ENCODE data around the gene BMP7.

Gene BMP7

DNA sequence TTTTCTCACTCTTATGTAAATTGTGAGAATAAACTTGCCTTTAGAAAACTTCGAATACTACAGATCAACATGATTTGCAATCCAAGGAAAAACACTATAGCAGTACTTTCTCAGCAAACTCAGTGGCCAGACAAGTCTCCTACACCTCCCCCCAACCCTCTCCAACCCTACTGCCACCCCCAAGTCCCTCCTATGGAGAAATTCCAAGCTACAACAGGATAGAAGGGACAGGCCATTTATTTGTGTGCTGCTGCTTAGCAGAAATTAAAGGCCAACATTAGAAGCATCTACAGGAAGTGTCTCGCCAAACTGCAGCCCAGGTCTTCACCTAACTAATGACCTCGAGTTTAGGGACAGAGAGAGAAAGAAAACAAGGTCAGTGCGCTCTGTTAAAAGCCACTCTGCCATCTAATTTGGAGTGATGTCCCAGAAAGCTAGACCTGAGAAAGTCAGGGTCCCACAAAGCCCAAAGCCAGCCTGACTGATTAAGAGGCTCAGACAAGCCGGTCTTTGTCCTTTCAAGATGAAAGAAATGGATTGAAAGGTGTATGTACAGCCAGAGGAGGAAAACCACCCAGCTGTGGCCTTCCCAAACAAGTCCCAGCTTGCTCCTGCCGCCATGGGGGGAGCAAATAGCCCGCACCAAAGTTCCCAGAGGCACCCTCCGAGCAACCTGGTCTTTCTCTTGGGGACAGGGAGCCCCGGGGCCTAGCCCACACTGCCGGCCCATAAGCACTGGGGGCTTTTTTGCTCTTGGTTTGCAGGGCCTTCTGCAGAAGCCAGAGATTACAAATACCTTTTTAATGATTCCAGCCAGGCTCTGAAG lies 3.4 kb downstream of the BMP7 start:
- Mint-ChIP-seq H3K36me3 (ENCODE audit: low read depth) (no peaks in the 10 kb centered on the region), H3K9me3 (no peaks in the 10 kb centered on the region), H3K4me3 (peak overlapping the region; percentile 85 to 93 (median 86)), H3K27ac (peak overlapping the region; percentile 77 to 93 (median 86)), H3K27me3 (ENCODE audit: low read depth) (peaks cover 82% of the 10 kb centered on the region), H3K4me1 (peaks cover 75% of the 10 kb centered on the region)
- TF ChIP-seq, protein P1, sequence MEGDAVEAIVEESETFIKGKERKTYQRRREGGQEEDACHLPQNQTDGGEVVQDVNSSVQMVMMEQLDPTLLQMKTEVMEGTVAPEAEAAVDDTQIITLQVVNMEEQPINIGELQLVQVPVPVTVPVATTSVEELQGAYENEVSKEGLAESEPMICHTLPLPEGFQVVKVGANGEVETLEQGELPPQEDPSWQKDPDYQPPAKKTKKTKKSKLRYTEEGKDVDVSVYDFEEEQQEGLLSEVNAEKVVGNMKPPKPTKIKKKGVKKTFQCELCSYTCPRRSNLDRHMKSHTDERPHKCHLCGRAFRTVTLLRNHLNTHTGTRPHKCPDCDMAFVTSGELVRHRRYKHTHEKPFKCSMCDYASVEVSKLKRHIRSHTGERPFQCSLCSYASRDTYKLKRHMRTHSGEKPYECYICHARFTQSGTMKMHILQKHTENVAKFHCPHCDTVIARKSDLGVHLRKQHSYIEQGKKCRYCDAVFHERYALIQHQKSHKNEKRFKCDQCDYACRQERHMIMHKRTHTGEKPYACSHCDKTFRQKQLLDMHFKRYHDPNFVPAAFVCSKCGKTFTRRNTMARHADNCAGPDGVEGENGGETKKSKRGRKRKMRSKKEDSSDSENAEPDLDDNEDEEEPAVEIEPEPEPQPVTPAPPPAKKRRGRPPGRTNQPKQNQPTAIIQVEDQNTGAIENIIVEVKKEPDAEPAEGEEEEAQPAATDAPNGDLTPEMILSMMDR (IDR thresholded peaks at IDR 0.05; ENCODE audit: unreplicated experiment in 3 of 3) = no peak

GRCh38 chr20:57262301-57262700 lies 4.1 kb downstream of the BMP7 start:
- Mint-ChIP-seq H3K4me3 (peak overlapping the region; percentile 85 to 93 (median 86)), H3K36me3 (ENCODE audit: low read depth) (no peaks in the 10 kb centered on the region), H3K4me1 (peaks cover 76% of the 10 kb centered on the region), H3K27ac (peak overlapping the region; percentile 77 to 93 (median 86)), H3K27me3 (ENCODE audit: low read depth) (peaks cover 81% of the 10 kb centered on the region), H3K9me3 (no peaks in the 10 kb centered on the region)
- TF ChIP-seq, protein P1 (IDR thresholded peaks at IDR 0.05; ENCODE audit: unreplicated experiment in 3 of 3) = no peak

DNA sequence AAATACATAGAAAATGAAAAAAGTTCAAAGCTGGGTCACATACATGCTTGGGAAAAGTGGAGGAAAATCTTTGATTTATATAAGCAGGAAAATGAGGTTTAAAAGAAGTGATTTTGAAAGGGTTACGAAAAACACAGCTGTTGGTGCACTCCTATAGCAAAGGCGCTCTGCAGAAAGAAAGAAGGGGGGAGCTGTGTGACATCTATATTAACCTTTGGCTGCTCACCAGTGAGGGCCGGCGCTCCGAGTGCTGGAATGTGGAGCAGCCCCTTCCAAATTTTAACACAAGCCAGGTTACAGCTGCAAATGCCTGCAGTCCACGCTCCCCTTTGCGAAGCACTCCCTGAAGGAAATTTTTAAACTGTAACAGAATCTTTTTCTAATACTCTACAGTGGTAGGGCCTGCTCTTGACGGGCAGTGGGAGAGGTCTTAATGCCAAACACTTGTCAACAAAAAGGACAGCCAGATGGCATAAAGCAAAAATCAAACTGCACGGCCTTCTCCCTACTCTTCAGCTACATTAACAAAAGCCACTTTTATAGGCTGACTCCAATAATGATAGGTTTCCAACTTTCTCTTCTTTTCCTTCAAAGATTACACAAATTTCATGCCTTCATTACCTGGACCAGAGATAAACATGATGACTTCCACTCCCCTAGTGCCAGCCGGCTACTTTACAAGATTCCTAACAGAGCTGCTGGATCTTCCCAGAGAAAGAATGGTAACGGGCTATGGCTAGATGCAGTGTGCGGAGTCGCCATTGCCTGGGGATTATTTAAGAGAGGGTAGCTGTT lies 4.8 kb downstream of the BMP7 start:
- H3K27me3 Mint-ChIP-seq (ENCODE audit: low read depth) = peaks cover 78% of the 10 kb centered on the region
- peak overlapping the region; percentile 56 to 93 (median 85) for H3K4me3 Mint-ChIP-seq
- H3K36me3 Mint-ChIP-seq (ENCODE audit: low read depth) = no peaks in the 10 kb centered on the region
- TF ChIP-seq, protein P1 (IDR thresholded peaks at IDR 0.05; ENCODE audit: unreplicated experiment in 3 of 3) = no peak
- peak overlapping the region; percentile 77 to 93 (median 86) for H3K27ac Mint-ChIP-seq
- peaks cover 71% of the 10 kb centered on the region for H3K4me1 Mint-ChIP-seq
- H3K9me3 Mint-ChIP-seq = no peaks in the 10 kb centered on the region

- peak overlapping the region; percentile 71 to 93 (median 85) for H3K4me3 Mint-ChIP-seq
- no peaks in the 10 kb centered on the region for H3K36me3 Mint-ChIP-seq (ENCODE audit: low read depth)
- peaks cover 71% of the 10 kb centered on the region for H3K4me1 Mint-ChIP-seq
- TF ChIP-seq, protein P1 (IDR thresholded peaks at IDR 0.05; ENCODE audit: unreplicated experiment in 3 of 3) = no peak
- peak overlapping the region; percentile 77 to 93 (median 86) for H3K27ac Mint-ChIP-seq
- no peaks in the 10 kb centered on the region for H3K9me3 Mint-ChIP-seq
- peaks cover 77% of the 10 kb centered on the region for H3K27me3 Mint-ChIP-seq (ENCODE audit: low read depth)
Observed at GRCh38 chr20:57260934-57261333, 5.5 kb downstream of the BMP7 start.

GRCh38 chr20:57259938-57260921 lies 6.2 kb downstream of the BMP7 start:
- Mint-ChIP-seq H3K36me3 (ENCODE audit: low read depth) (no peaks in the 10 kb centered on the region), H3K27ac (peak overlapping the region; percentile 77 to 93 (median 86)), H3K4me3 (peak overlapping the region; percentile 38 to 71 (median 61)), H3K4me1 (peaks cover 71% of the 10 kb centered on the region), H3K9me3 (no peaks in the 10 kb centered on the region), H3K27me3 (ENCODE audit: low read depth) (peaks cover 71% of the 10 kb centered on the region)
- TF ChIP-seq, protein P1 (IDR thresholded peaks at IDR 0.05; ENCODE audit: unreplicated experiment in 3 of 3) = no peak
